H1 (cell line): ENCODE measurements around the gene REC8. TPM values are rescaled to one million over a fixed set of nuclear protein-coding genes. Genes with fewer than 3 reads are reported as not detected.

Experiments
- CTCF ChIA-PET: fragments of 300-600 bp; sonication (Branson Sonifier 250); formaldehyde crosslinking; loops from one replicate; lab custom pipeline; 2021; ENCODE audit not compliant: partially characterized antibody; lab: Charles Lee
- POLR2A ChIA-PET: fragments of 300-600 bp; sonication (Branson Sonifier 250); formaldehyde crosslinking; loops from one replicate; lab custom pipeline; 2021; ENCODE audit warnings: inconsistent platforms; ENCODE audit not compliant: partially characterized antibody; lab: Charles Lee
- DNase-seq, 2 experiments: peaks; one replicate each; pipeline versions ENCODE4 v3.0.0 to v3.0.0-alpha.2; 2010 to 2022; ENCODE audit warnings: low spot score in 2 of 2, low read depth in 1 of 2, mixed read lengths in 1 of 2
- FAIRE-seq: peaks from 2 replicates; lab custom pipeline; 2011; peaks lifted over from hg19 to GRCh38; lab: Jason Lieb, UNC
- H2AFZ ChIP-seq: 2 replicates; pipeline ENCODE4 v1.8.1; 2012; ENCODE audit warnings: low read length, inconsistent platforms
- H2AK5ac ChIP-seq: 2 replicates; pipeline ENCODE4 v1.6.1; 2013; ENCODE audit warnings: low read depth, low read length
- H2BK120ac ChIP-seq: replicated peaks from 2 replicates; pipeline ENCODE3; 2013; ENCODE audit warnings: low read depth, low read length, inconsistent platforms
- H2BK12ac ChIP-seq: 2 replicates; pipeline ENCODE4 v1.6.1; 2013; ENCODE audit warnings: low read depth, low read length
- H2BK15ac ChIP-seq: 2 replicates; pipeline ENCODE4 v1.6.1; 2013; ENCODE audit warnings: low read length
- H2BK20ac ChIP-seq: 2 replicates; pipeline ENCODE4 v1.6.1; 2013; ENCODE audit warnings: low read length
- H2BK5ac ChIP-seq: 2 replicates; pipeline ENCODE4 v1.6.1; 2013; ENCODE audit warnings: low read depth, low read length
- H3K14ac ChIP-seq: 2 replicates; pipeline ENCODE4 v1.6.1; 2013; ENCODE audit warnings: inconsistent platforms; ENCODE audit not compliant: insufficient read length
- H3K18ac ChIP-seq: 2 replicates; pipeline ENCODE4 v1.6.1; 2013; ENCODE audit warnings: low read length; ENCODE audit errors: extremely low read depth
- H3K23ac ChIP-seq: 2 replicates; pipeline ENCODE4 v1.6.1; 2013; ENCODE audit warnings: inconsistent platforms; ENCODE audit not compliant: insufficient read length
- H3K23me2 ChIP-seq: 2 replicates; pipeline ENCODE4 v1.6.1; 2013; ENCODE audit warnings: low read depth, low read length
- H3K27ac ChIP-seq: 2 replicates; pipeline ENCODE4 v1.6.1; 2011; ENCODE audit warnings: low read depth, low read length, inconsistent platforms
- H3K27me3 ChIP-seq, 4 experiments: replicated peaks in 1 of 4; 1 replicate in 1 of 4; 2 replicates in 3 of 4; pipeline versions ENCODE4 v1.6.1 to v1.8.1; 2011 to 2013; ENCODE audit warnings: low read length in 3 of 4, mild to moderate bottlenecking in 3 of 4, inconsistent platforms in 2 of 4, mixed read lengths in 2 of 4, moderate library complexity in 1 of 4; ENCODE audit not compliant: control insufficient read depth in 3 of 4, insufficient read depth in 3 of 4; ENCODE audit errors: extremely low read depth in 1 of 4
- H3K36me3 ChIP-seq, 4 experiments: 2 replicates each; pipeline versions ENCODE4 v1.6.1 to v1.8.1; 2011 to 2013; ENCODE audit warnings: mild to moderate bottlenecking in 4 of 4, low read length in 3 of 4, moderate library complexity in 2 of 4, control low read depth in 1 of 4, inconsistent platforms in 1 of 4; ENCODE audit not compliant: insufficient read depth in 4 of 4, control insufficient read depth in 2 of 4
- H3K4ac ChIP-seq: replicated peaks from 2 replicates; pipeline ENCODE3; 2013; ENCODE audit warnings: low read length, low read depth, mixed read lengths, inconsistent platforms; ENCODE audit not compliant: insufficient read length
- H3K4me1 ChIP-seq, 4 experiments: replicated peaks in 1 of 4; 1 replicate in 1 of 4; 2 replicates in 3 of 4; pipeline versions ENCODE4 v1.6.1 to v1.8.1; 2011 to 2013; ENCODE audit warnings: low read length in 3 of 4, inconsistent platforms in 2 of 4, mixed read lengths in 1 of 4; ENCODE audit not compliant: insufficient read depth in 4 of 4, control insufficient read depth in 3 of 4
- H3K4me2 ChIP-seq, 2 experiments: 2 replicates each; pipeline versions ENCODE4 v1.6.1 to v1.8.1; 2011 to 2013; ENCODE audit warnings: low read depth in 2 of 2, low read length in 2 of 2, control low read depth in 1 of 2, inconsistent platforms in 1 of 2, mild to moderate bottlenecking in 1 of 2; ENCODE audit not compliant: insufficient read depth in 1 of 2
- H3K4me3 ChIP-seq, 4 experiments: fragments of 200-600, 300-600 bp in 1 of 4; sonication (generic), shearing (Covaris generic), sonication (Bioruptor Twin) in 1 of 4; 2 replicates each; pipeline versions ENCODE4 v1.5.1 to v1.8.1; 2011 to 2016; ENCODE audit warnings: low read length in 4 of 4, low read depth in 3 of 4, control low read depth in 2 of 4, inconsistent platforms in 2 of 4, mild to moderate bottlenecking in 2 of 4, mixed read lengths in 1 of 4, moderate library complexity in 1 of 4; ENCODE audit not compliant: insufficient read depth in 2 of 4; ENCODE audit errors: extremely low read depth in 1 of 4
- H3K56ac ChIP-seq: replicated peaks from 2 replicates; pipeline ENCODE3; 2013; ENCODE audit warnings: low read depth, mild to moderate bottlenecking, mixed read lengths, low read length, inconsistent platforms; ENCODE audit not compliant: insufficient read length
- H3K79me1 ChIP-seq: 2 replicates; pipeline ENCODE4 v1.6.1; 2013; ENCODE audit warnings: low read depth, low read length, control low read depth
- H3K79me2 ChIP-seq, 2 experiments: 2 replicates each; pipeline versions ENCODE4 v1.6.1 to v1.8.1; 2012 to 2013; ENCODE audit warnings: low read length in 2 of 2, mild to moderate bottlenecking in 2 of 2, inconsistent platforms in 1 of 2; ENCODE audit not compliant: insufficient read depth in 2 of 2, control insufficient read depth in 1 of 2
- H3K9ac ChIP-seq, 4 experiments: replicated peaks in 1 of 4; 1 replicate in 1 of 4; 2 replicates in 3 of 4; pipeline versions ENCODE4 v1.6.1 to v1.8.1; 2011 to 2013; ENCODE audit warnings: low read depth in 3 of 4, low read length in 3 of 4, control low read depth in 2 of 4, mild to moderate bottlenecking in 2 of 4, moderate library complexity in 2 of 4, inconsistent platforms in 1 of 4; ENCODE audit errors: extremely low read depth in 1 of 4
- H3K9me3 ChIP-seq, 2 experiments: 2 replicates each; pipeline versions ENCODE4 v1.6.1 to v1.8.1; 2012 to 2013; ENCODE audit warnings: mild to moderate bottlenecking in 2 of 2, moderate library complexity in 2 of 2, control low read depth in 1 of 2, inconsistent platforms in 1 of 2, low read depth in 1 of 2, low read length in 1 of 2, mixed read lengths in 1 of 2; ENCODE audit not compliant: insufficient read depth in 2 of 2
- H4K20me1 ChIP-seq, 2 experiments: replicated peaks in 1 of 2; 2 replicates each; pipeline versions ENCODE3 to v1.8.1; 2011 to 2013; ENCODE audit warnings: inconsistent platforms in 2 of 2, low read length in 2 of 2, mild to moderate bottlenecking in 1 of 2; ENCODE audit not compliant: insufficient read depth in 2 of 2, control insufficient read depth in 1 of 2
- H4K5ac ChIP-seq: 2 replicates; pipeline ENCODE4 v1.6.1; 2013; ENCODE audit warnings: low read length, low read depth, mixed read lengths, inconsistent platforms; ENCODE audit not compliant: insufficient read length
- H4K8ac ChIP-seq: 2 replicates; pipeline ENCODE4 v1.8.0; 2013; ENCODE audit warnings: mild to moderate bottlenecking, moderate library complexity, low read length, inconsistent platforms; ENCODE audit not compliant: insufficient read depth; ENCODE audit errors: extremely low read depth
- H4K91ac ChIP-seq: replicated peaks from 2 replicates; pipeline ENCODE3; 2013; ENCODE audit warnings: low read length, mixed read lengths, inconsistent platforms; ENCODE audit not compliant: insufficient read length
- ASH2L ChIP-seq: fragments of 200-600, 300-600 bp; sonication (generic); IDR thresholded peaks from one replicate; pipeline ENCODE4 v1.7.1; 2017; ENCODE audit warnings: low read length
- ATF3 ChIP-seq: IDR thresholded peaks from 2 replicates; pipeline ENCODE4 v1.6.1; 2011; ENCODE audit warnings: low read depth, mild to moderate bottlenecking, low read length; ENCODE audit not compliant: insufficient read depth
- CHD1 ChIP-seq: IDR thresholded peaks from 2 replicates; pipeline ENCODE4 v1.6.1; 2012; ENCODE audit warnings: low read depth, low read length, improper control_type of control experiment
- EP300 ChIP-seq, 2 experiments: IDR thresholded peaks; 1 replicate in 1 of 2; 2 replicates in 1 of 2; pipeline ENCODE4 v1.6.1; 2011 to 2012; ENCODE audit warnings: low read depth in 2 of 2, low read length in 2 of 2, mild to moderate bottlenecking in 2 of 2, borderline replicate concordance in 1 of 2, inconsistent platforms in 1 of 2, moderate library complexity in 1 of 2
- EZH2 ChIP-seq: fragments of 200-600 bp; sonication (generic); IDR thresholded peaks from 2 replicates; pipeline ENCODE4 v1.7.1; 2012; ENCODE audit warnings: low read depth, mild to moderate bottlenecking, moderate library complexity, low read length, inconsistent platforms; ENCODE audit not compliant: severe bottlenecking
- FOSL1 ChIP-seq: IDR thresholded peaks from 2 replicates; pipeline ENCODE4 v1.6.1; 2011; ENCODE audit warnings: mild to moderate bottlenecking, low read depth, low read length, moderate library complexity; ENCODE audit not compliant: insufficient read depth
- NRF1 ChIP-seq: IDR thresholded peaks from 2 replicates; pipeline ENCODE4 v1.6.1; 2011; ENCODE audit warnings: mild to moderate bottlenecking, low read depth, low read length, improper control_type of control experiment
- POLR2AphosphoS5 ChIP-seq: IDR thresholded peaks from 2 replicates; pipeline ENCODE4 v1.6.1; 2011; ENCODE audit warnings: low read depth, low read length
- RBBP5 ChIP-seq: IDR thresholded peaks from 2 replicates; pipeline ENCODE4 v1.7.1; 2012; ENCODE audit warnings: low read depth, mild to moderate bottlenecking, inconsistent platforms, low read length, moderate library complexity, borderline replicate concordance
- RNF2 ChIP-seq: fragments of 200-900, 300-1000 bp; sonication (generic); IDR thresholded peaks from 2 replicates; pipeline ENCODE4 v1.7.1; 2016; ENCODE audit warnings: borderline replicate concordance, low read depth, mild to moderate bottlenecking, antibody characterized with exemption, low read length; ENCODE audit not compliant: poor library complexity, severe bottlenecking; ENCODE audit errors: missing control alignments
- SIX5 ChIP-seq: IDR thresholded peaks from 2 replicates; pipeline ENCODE4 v1.6.1; 2011; ENCODE audit warnings: mild to moderate bottlenecking, low read depth, low read length
- TAF1 ChIP-seq: IDR thresholded peaks from 2 replicates; pipeline ENCODE4 v1.6.1; 2011; ENCODE audit warnings: mild to moderate bottlenecking, low read depth, low read length
- WGBS, 2 experiments: shearing (Covaris generic) in 1 of 2; methylation state at CpG; one replicate each; pipeline versions ENCODE4 v1.1.6 to v1.1.7; 2013 to 2015; ENCODE audit warnings: low lambda C conversion rate in 2 of 2, mixed read lengths in 2 of 2, inconsistent platforms in 1 of 2, low coverage in 1 of 2, missing lambda C conversion rate in 1 of 2; ENCODE audit not compliant: insufficient replicate concordance in 2 of 2, insufficient coverage in 1 of 2, insufficient read length in 1 of 2; ENCODE audit errors: extremely low coverage in 1 of 2, missing lambda C conversion rate in 1 of 2; 5-methylcytosine and 5-hydroxymethylcytosine counted together
- polyA plus RNA-seq, 7 experiments: library from polyadenylated mRNA; depleted of rRNA in 3 of 7; stranded (reverse) in 5 of 7; unstranded in 2 of 7; fragments of >200 nt in 5 of 7; fragments of 200-250 nt in 2 of 7; gene quantifications; 1 replicate in 5 of 7; 2 replicates in 1 of 7; 4 replicates in 1 of 7; pipeline versions ENCODE4 v1.2.1 to v1.2.3, GENCODE V29; 2011 to 2013; ENCODE audit warnings: missing spikeins in 2 of 7, mixed read lengths in 2 of 7
- total RNA-seq: library from RNA; stranded (reverse); fragmentation: NEBNext Ultra II Directional; extraction: Animal tissue kit (Norgen Biotek cat#: 25700); gene quantifications from 2 replicates; pipeline ENCODE4 v1.2.1, GENCODE V29; 2021

The REC8 gene
- total and polyA plus RNA-seq, 2 of the 8 experiments (the other 6 are each of a cell fraction or from before 2014, with no cell fraction given) = 9.8 to 28.5 TPM

DNA sequence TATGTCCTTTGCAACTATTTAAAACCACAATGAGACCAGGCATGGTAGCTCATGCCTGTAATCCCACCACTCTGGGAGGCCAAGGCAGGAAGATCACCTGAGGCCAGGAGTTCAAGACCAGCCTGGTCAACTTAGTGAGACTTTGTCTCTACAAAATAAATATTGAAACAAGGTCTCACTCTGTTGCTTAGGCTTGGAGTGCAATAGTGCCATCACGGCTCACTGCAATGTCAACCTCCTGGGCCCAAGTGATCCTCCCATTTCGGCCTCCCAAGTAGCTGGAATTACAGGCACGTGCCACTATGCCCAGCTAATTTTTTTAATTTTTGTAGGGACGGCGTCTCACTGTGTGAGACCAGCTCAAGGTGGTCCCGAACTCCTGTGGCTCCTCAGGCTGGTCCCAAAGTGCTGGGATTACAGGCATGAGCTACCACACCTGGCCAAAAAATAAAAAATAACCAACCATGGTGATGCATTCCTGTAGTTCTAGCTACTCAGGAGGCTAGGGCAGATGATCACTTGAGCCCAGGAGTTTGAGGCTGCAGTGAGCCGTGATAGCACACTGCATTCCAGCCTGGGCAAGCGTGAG is 42.4 kb upstream of the REC8 start:
- Histone ChIP-seq H3K36me3 (no peaks in the 10 kb centered on the region), H2BK20ac (no peak overlapping the region), H2BK120ac (no peak overlapping the region), H3K79me1 (no peaks in the 10 kb centered on the region), H4K20me1 (no peaks in the 10 kb centered on the region), H3K27me3 (no peaks in the 10 kb centered on the region), H4K91ac (no peak overlapping the region), H4K8ac (no peak overlapping the region), H3K18ac (no peak overlapping the region), H3K79me2 (no peaks in the 10 kb centered on the region), H3K27ac (no peak overlapping the region), H3K9ac (no peak overlapping the region), H3K9me3 (no peaks in the 10 kb centered on the region), H4K5ac (no peak overlapping the region), H2BK12ac (no peak overlapping the region), H2BK15ac (no peak overlapping the region), H3K56ac (no peak overlapping the region), H3K4ac (no peak overlapping the region), H3K14ac (no peak overlapping the region), H3K23me2 (no peaks in the 10 kb centered on the region), H3K4me1 (no peaks in the 10 kb centered on the region), H2AK5ac (no peak overlapping the region), H3K4me3 (no peak overlapping the region), H2BK5ac (no peak overlapping the region), H3K23ac (no peak overlapping the region), H2AFZ (no peak overlapping the region), H3K4me2 (no peak overlapping the region)
- DNase-seq = no peak
- 91% methylated on average over 8 of the region's 8 CpGs; no CpG with 5 or more reads in 1 of the 2 experiments for WGBS, 2 experiments
- no peak for FAIRE-seq
- CTCF ChIA-PET = interaction anchor here (0.6 to 0.9 kb wide), 3 partner anchors 14 to 175 kb away, joined by 3 to 5 read pairs (median 3); no protein-coding TSS in a partner anchor
- POLR2A ChIA-PET = interaction anchor here (0.9 to 11.1 kb wide), 8 partner anchors 7 to 108 kb away, joined by 3 to 96 read pairs (median 3); partner anchors contain the start of genes DCAF11, EMC9, NRL and PCK2
- no peak for TF ChIP-seq RNF2
- TF ChIP-seq NRF1 = no peak
- TF ChIP-seq POLR2AphosphoS5 = no peak
- no peak for TF ChIP-seq FOSL1
- TF ChIP-seq EZH2 = no peak
- TF ChIP-seq RBBP5 = no peak
- no peak for TF ChIP-seq EP300 (IDR thresholded peaks at IDR 0.05; ENCODE audit: borderline replicate concordance in 1 of 2, low read depth in 2 of 2, low read length in 2 of 2)
- TF ChIP-seq CHD1 = no peak
- TF ChIP-seq SIX5 = no peak
- TF ChIP-seq TAF1 = no peak
- no peak for TF ChIP-seq ATF3
- TF ChIP-seq ASH2L = no peak
